ENCODE measurements around the gene ZP1. TPM values are rescaled to one million over a fixed set of nuclear protein-coding genes. Genes with fewer than 3 reads are reported as not detected.

The ZP1 gene
- total RNA-seq, 1 experiment from 2014 or later = not detected

DNA sequence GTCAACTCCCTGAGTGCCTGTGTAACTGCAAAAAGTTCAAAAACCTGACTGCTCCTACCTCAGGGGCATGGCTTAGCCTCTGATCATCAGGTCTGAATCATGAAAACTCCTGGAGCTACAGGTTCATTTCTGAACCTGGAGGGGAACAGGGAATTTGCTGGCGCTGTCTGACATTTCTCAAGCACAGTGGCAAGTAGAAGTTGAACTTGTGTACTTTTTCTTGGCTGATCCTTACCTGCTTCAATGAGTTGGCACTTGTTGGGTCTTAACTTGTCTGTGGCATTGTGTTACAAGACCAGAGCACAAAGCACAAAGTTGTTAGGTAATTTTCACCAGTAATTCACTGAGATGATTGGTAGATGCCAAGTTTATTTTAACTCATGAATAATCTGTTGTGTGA, 49.9 kb downstream of the ZP1 start (continued):
- TF ChIP-seq, protein P1, sequence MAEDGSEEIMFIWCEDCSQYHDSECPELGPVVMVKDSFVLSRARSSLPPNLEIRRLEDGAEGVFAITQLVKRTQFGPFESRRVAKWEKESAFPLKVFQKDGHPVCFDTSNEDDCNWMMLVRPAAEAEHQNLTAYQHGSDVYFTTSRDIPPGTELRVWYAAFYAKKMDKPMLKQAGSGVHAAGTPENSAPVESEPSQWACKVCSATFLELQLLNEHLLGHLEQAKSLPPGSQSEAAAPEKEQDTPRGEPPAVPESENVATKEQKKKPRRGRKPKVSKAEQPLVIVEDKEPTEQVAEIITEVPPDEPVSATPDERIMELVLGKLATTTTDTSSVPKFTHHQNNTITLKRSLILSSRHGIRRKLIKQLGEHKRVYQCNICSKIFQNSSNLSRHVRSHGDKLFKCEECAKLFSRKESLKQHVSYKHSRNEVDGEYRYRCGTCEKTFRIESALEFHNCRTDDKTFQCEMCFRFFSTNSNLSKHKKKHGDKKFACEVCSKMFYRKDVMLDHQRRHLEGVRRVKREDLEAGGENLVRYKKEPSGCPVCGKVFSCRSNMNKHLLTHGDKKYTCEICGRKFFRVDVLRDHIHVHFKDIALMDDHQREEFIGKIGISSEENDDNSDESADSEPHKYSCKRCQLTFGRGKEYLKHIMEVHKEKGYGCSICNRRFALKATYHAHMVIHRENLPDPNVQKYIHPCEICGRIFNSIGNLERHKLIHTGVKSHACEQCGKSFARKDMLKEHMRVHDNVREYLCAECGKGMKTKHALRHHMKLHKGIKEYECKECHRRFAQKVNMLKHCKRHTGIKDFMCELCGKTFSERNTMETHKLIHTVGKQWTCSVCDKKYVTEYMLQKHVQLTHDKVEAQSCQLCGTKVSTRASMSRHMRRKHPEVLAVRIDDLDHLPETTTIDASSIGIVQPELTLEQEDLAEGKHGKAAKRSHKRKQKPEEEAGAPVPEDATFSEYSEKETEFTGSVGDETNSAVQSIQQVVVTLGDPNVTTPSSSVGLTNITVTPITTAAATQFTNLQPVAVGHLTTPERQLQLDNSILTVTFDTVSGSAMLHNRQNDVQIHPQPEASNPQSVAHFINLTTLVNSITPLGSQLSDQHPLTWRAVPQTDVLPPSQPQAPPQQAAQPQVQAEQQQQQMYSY (CRISPR knock-in tag; IDR thresholded peaks at IDR 0.05) = no peak
- TF ChIP-seq RORB (CRISPR knock-in tag; IDR thresholded peaks at IDR 0.05) (no peak), RELA (CRISPR knock-in tag; IDR thresholded peaks at IDR 0.05; ENCODE audit: borderline replicate concordance) (no peak), JAZF1 (CRISPR knock-in tag; IDR thresholded peaks at IDR 0.05) (no peak), NR1H2 (CRISPR knock-in tag; IDR thresholded peaks at IDR 0.05) (no peak), TEAD1 (CRISPR knock-in tag; IDR thresholded peaks at IDR 0.05) (no peak), NFYB (CRISPR knock-in tag; conservative IDR thresholded peaks at IDR 0.05; ENCODE audit: low read depth) (no peak)
- TF ChIP-seq, protein P2, sequence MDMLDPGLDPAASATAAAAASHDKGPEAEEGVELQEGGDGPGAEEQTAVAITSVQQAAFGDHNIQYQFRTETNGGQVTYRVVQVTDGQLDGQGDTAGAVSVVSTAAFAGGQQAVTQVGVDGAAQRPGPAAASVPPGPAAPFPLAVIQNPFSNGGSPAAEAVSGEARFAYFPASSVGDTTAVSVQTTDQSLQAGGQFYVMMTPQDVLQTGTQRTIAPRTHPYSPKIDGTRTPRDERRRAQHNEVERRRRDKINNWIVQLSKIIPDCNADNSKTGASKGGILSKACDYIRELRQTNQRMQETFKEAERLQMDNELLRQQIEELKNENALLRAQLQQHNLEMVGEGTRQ (CRISPR knock-in tag; IDR thresholded peaks at IDR 0.05) = no peak

DNA sequence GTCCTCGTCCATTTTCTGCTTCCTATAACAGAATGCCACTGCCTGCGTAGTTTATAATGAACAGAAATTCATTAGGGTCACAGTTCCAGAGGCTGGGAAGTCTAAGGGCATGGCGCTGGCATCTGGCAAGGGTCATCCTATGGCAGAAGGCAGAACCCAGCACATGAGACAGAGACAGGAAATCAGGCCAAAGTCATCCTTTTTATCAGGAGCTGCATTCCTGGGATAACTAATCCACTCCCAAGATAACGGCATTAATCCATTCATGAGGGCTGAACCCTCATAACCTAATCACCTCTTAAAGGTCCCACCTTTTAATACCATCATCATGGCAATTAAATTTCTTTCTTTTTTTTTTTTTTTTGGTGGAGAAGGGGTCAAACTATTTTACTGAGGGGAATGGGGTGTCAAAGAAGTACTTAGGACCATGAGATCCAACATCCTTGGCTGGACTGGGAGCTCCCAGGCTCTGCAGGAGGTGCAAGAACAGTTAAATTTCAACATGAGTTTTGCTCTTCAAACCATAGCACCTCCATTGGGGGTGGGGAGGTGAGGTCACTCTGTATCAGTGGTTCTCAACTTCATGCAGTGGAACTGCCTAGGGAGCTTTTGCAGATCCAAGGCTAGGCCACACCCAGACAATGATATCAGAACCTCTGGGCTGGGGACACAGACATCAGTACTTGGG, 51.1 kb downstream of the ZP1 start:
- ChIA-PET POLR2A (interaction anchor here (0.7 kb wide), 1 partner anchor 11 kb away, joined by 4 read pairs; no protein-coding TSS in a partner anchor), CTCF (no interaction called here)
- H3K36me3 Mint-ChIP-seq = peaks cover 13% of the 10 kb centered on the region
- H3K27me3 Mint-ChIP-seq (ENCODE audit: low read depth) = no peaks in the 10 kb centered on the region; the same call in 1 of the 2 replicates
- no peak for DNase-seq (ENCODE audit: low spot score)
- no peak for ATAC-seq
- H3K4me1 Mint-ChIP-seq = peaks cover 36% of the 10 kb centered on the region
- no peaks in the 10 kb centered on the region for H3K9me3 Mint-ChIP-seq
- H3K4me3 Mint-ChIP-seq = no peak overlapping the region
- no peak overlapping the region for H3K27ac Mint-ChIP-seq
- TF ChIP-seq TEAD1 (CRISPR knock-in tag; IDR thresholded peaks at IDR 0.05) = no peak
- no peak for TF ChIP-seq NR2C2 (CRISPR knock-in tag; IDR thresholded peaks at IDR 0.05)
- no peak for TF ChIP-seq ELF4 (CRISPR knock-in tag; IDR thresholded peaks at IDR 0.05; ENCODE audit: low read depth)
- TF ChIP-seq, protein P3, sequence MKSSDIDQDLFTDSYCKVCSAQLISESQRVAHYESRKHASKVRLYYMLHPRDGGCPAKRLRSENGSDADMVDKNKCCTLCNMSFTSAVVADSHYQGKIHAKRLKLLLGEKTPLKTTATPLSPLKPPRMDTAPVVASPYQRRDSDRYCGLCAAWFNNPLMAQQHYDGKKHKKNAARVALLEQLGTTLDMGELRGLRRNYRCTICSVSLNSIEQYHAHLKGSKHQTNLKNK (CRISPR knock-in tag; IDR thresholded peaks at IDR 0.05) = no peak
- TF ChIP-seq, protein P1 (CRISPR knock-in tag; IDR thresholded peaks at IDR 0.05) = no peak
- no peak for TF ChIP-seq SOX15 (CRISPR knock-in tag; IDR thresholded peaks at IDR 0.05)
- TF ChIP-seq, protein P4, sequence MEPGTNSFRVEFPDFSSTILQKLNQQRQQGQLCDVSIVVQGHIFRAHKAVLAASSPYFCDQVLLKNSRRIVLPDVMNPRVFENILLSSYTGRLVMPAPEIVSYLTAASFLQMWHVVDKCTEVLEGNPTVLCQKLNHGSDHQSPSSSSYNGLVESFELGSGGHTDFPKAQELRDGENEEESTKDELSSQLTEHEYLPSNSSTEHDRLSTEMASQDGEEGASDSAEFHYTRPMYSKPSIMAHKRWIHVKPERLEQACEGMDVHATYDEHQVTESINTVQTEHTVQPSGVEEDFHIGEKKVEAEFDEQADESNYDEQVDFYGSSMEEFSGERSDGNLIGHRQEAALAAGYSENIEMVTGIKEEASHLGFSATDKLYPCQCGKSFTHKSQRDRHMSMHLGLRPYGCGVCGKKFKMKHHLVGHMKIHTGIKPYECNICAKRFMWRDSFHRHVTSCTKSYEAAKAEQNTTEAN (CRISPR knock-in tag; IDR thresholded peaks at IDR 0.05) = no peak
- TF ChIP-seq CREM (CRISPR knock-in tag; IDR thresholded peaks at IDR 0.05) = no peak
- TF ChIP-seq, protein P5, sequence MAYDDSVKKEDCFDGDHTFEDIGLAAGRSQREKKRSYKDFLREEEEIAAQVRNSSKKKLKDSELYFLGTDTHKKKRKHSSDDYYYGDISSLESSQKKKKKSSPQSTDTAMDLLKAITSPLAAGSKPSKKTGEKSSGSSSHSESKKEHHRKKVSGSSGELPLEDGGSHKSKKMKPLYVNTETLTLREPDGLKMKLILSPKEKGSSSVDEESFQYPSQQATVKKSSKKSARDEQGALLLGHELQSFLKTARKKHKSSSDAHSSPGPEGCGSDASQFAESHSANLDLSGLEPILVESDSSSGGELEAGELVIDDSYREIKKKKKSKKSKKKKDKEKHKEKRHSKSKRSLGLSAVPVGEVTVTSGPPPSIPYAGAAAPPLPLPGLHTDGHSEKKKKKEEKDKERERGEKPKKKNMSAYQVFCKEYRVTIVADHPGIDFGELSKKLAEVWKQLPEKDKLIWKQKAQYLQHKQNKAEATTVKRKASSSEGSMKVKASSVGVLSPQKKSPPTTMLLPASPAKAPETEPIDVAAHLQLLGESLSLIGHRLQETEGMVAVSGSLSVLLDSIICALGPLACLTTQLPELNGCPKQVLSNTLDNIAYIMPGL (CRISPR knock-in tag; IDR thresholded peaks at IDR 0.05) = no peak
- no peak for TF ChIP-seq NFE2L1 (CRISPR knock-in tag; IDR thresholded peaks at IDR 0.05)
- TF ChIP-seq, protein P6, sequence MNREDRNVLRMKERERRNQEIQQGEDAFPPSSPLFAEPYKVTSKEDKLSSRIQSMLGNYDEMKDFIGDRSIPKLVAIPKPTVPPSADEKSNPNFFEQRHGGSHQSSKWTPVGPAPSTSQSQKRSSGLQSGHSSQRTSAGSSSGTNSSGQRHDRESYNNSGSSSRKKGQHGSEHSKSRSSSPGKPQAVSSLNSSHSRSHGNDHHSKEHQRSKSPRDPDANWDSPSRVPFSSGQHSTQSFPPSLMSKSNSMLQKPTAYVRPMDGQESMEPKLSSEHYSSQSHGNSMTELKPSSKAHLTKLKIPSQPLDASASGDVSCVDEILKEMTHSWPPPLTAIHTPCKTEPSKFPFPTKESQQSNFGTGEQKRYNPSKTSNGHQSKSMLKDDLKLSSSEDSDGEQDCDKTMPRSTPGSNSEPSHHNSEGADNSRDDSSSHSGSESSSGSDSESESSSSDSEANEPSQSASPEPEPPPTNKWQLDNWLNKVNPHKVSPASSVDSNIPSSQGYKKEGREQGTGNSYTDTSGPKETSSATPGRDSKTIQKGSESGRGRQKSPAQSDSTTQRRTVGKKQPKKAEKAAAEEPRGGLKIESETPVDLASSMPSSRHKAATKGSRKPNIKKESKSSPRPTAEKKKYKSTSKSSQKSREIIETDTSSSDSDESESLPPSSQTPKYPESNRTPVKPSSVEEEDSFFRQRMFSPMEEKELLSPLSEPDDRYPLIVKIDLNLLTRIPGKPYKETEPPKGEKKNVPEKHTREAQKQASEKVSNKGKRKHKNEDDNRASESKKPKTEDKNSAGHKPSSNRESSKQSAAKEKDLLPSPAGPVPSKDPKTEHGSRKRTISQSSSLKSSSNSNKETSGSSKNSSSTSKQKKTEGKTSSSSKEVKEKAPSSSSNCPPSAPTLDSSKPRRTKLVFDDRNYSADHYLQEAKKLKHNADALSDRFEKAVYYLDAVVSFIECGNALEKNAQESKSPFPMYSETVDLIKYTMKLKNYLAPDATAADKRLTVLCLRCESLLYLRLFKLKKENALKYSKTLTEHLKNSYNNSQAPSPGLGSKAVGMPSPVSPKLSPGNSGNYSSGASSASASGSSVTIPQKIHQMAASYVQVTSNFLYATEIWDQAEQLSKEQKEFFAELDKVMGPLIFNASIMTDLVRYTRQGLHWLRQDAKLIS (CRISPR knock-in tag; IDR thresholded peaks at IDR 0.05; ENCODE audit: borderline replicate concordance) = no peak
- no peak for TF ChIP-seq EMX1 (CRISPR knock-in tag; IDR thresholded peaks at IDR 0.05)
- TF ChIP-seq ZNF671 (CRISPR knock-in tag; IDR thresholded peaks at IDR 0.05) = no peak
- TF ChIP-seq NR1H2 (CRISPR knock-in tag; IDR thresholded peaks at IDR 0.05) = no peak
- TF ChIP-seq RORB (CRISPR knock-in tag; IDR thresholded peaks at IDR 0.05) = no peak
- TF ChIP-seq HMGA2 (CRISPR knock-in tag; IDR thresholded peaks at IDR 0.05) = no peak
